Liver (tissue), 9 donors: Measurements from ENCODE around the gene TWIST2. TPM values are rescaled to one million over a fixed set of nuclear protein-coding genes. Genes with fewer than 3 reads are reported as not detected.

Experiments
- DNase-seq: peaks from one replicate; pipeline ENCODE4 v3.0.0-alpha.2; 2017; ENCODE audit warnings: low spot score
- H3K27ac ChIP-seq, 2 donors: one replicate each; pipeline ENCODE4 v1.7.0; 2013; ENCODE audit warnings: inconsistent platforms in 2 of 2, low read length in 2 of 2, control low read depth in 1 of 2, low read depth in 1 of 2, mild to moderate bottlenecking in 1 of 2
- H3K27me3 ChIP-seq, 4 donors: one replicate each; pipeline versions ENCODE4 v1.6.1 to v1.7.0; 2013; ENCODE audit warnings: low read length in 3 of 4, inconsistent platforms in 1 of 4, mild to moderate bottlenecking in 1 of 4, moderate library complexity in 1 of 4; ENCODE audit not compliant: control insufficient read depth in 4 of 4, insufficient read depth in 4 of 4
- H3K36me3 ChIP-seq, 4 donors: one replicate each; pipeline versions ENCODE4 v1.6.1 to v1.7.0; 2013; ENCODE audit warnings: low read length in 3 of 4, mild to moderate bottlenecking in 3 of 4, low read depth in 1 of 4, moderate library complexity in 1 of 4; ENCODE audit not compliant: control insufficient read depth in 4 of 4, insufficient read depth in 3 of 4
- H3K4me1 ChIP-seq, 4 donors: one replicate each; pipeline versions ENCODE4 v1.6.1 to v1.7.0; 2013; ENCODE audit warnings: low read length in 3 of 4, mild to moderate bottlenecking in 3 of 4, moderate library complexity in 1 of 4; ENCODE audit not compliant: control insufficient read depth in 4 of 4, insufficient read depth in 4 of 4
- H3K4me3 ChIP-seq, 3 donors: one replicate each; pipeline versions ENCODE4 v1.6.1 to v1.7.0; 2013; ENCODE audit warnings: low read length in 3 of 3, control low read depth in 1 of 3, low read depth in 1 of 3, mild to moderate bottlenecking in 1 of 3
- H3K9ac ChIP-seq, 2 donors: one replicate each; pipeline ENCODE4 v1.7.0; 2013; ENCODE audit warnings: low read length in 2 of 2, mild to moderate bottlenecking in 2 of 2, moderate library complexity in 2 of 2, control low read depth in 1 of 2, low read depth in 1 of 2
- H3K9me3 ChIP-seq, 4 donors: one replicate each; pipeline versions ENCODE4 v1.6.1 to v1.7.0; 2013; ENCODE audit warnings: low read length in 3 of 4; ENCODE audit not compliant: control insufficient read depth in 4 of 4
- EGR1 ChIP-seq, 2 donors: IDR thresholded peaks; 2 replicates each; pipeline ENCODE4 v1.6.1; 2016 to 2018; ENCODE audit warnings: antibody characterized with exemption in 2 of 2, low read depth in 2 of 2
- FOXA1 ChIP-seq: IDR thresholded peaks from 2 replicates; pipeline ENCODE4 v1.6.1; 2016; ENCODE audit warnings: antibody characterized with exemption
- FOXA2 ChIP-seq: IDR thresholded peaks from 2 replicates; pipeline ENCODE4 v1.6.1; 2016; ENCODE audit warnings: antibody characterized with exemption
- GABPA ChIP-seq, 2 donors: IDR thresholded peaks in 1 of 2; conservative IDR thresholded peaks in 1 of 2; 2 replicates each; pipeline ENCODE4 v1.6.1; 2016; ENCODE audit warnings: antibody characterized with exemption in 2 of 2, mild to moderate bottlenecking in 1 of 2, moderate library complexity in 1 of 2
- HNF4A ChIP-seq, 2 donors: conservative IDR thresholded peaks; 2 replicates each; pipeline ENCODE4 v1.6.1; 2016; ENCODE audit warnings: antibody characterized with exemption in 2 of 2, mild to moderate bottlenecking in 2 of 2
- HNF4G ChIP-seq: IDR thresholded peaks from 2 replicates; pipeline ENCODE4 v1.6.1; 2016; ENCODE audit warnings: antibody characterized with exemption
- JUND ChIP-seq, 2 donors: IDR thresholded peaks; 2 replicates each; pipeline ENCODE4 v1.6.1; 2016; ENCODE audit warnings: antibody characterized with exemption in 2 of 2
- NR2F2 ChIP-seq: IDR thresholded peaks from 2 replicates; pipeline ENCODE4 v1.6.1; 2016; ENCODE audit warnings: antibody characterized with exemption
- RAD21 ChIP-seq, 2 donors: IDR thresholded peaks; 2 replicates each; pipeline ENCODE4 v1.6.1; 2016; ENCODE audit warnings: antibody characterized with exemption in 2 of 2, mild to moderate bottlenecking in 2 of 2
- RXRA ChIP-seq, 2 donors: IDR thresholded peaks; 2 replicates each; pipeline ENCODE4 v1.6.1; 2017 to 2018; ENCODE audit warnings: antibody characterized with exemption in 2 of 2, mild to moderate bottlenecking in 1 of 2
- TAF1 ChIP-seq: conservative IDR thresholded peaks from 2 replicates; pipeline ENCODE4 v1.6.1; 2016; ENCODE audit warnings: antibody characterized with exemption, mild to moderate bottlenecking
- YY1 ChIP-seq: IDR thresholded peaks from 2 replicates; pipeline ENCODE4 v1.6.1; 2016; ENCODE audit warnings: antibody characterized with exemption, mild to moderate bottlenecking
- WGBS: extraction: QIAGEN DNeasy Blood & Tissue Kit; methylation state at CpG from one replicate; pipeline ENCODE4 v1.1.7; 2013; 5-methylcytosine and 5-hydroxymethylcytosine counted together
- polyA plus RNA-seq, 2 donors: library from polyadenylated mRNA; stranded (reverse) in 1 of 2; unstranded in 1 of 2; fragments of 200-250 nt in 1 of 2; fragments of >200 nt in 1 of 2; fragmentation: Nextera tagmentation in 1 of 2; extraction: Ambion mirVana in 1 of 2; gene quantifications; one replicate each; pipeline versions ENCODE4 v1.2.1 to v1.2.3, GENCODE V29; 2013 to 2015
- total RNA-seq, 2 donors: library from RNA; depleted of rRNA; stranded (reverse); fragments of >200 nt; gene quantifications; one replicate each; pipeline ENCODE4 v1.2.3, GENCODE V29; 2014
- TF ChIP-seq, protein P1 (sequence below): IDR thresholded peaks from 2 replicates; pipeline ENCODE4 v1.6.1; 2016; ENCODE audit warnings: antibody characterized with exemption
- TF ChIP-seq, protein P2 (sequence below): IDR thresholded peaks from 2 replicates; pipeline ENCODE4 v1.6.1; 2016; ENCODE audit warnings: antibody characterized with exemption
- TF ChIP-seq, protein P3 (sequence below): IDR thresholded peaks from 2 replicates; pipeline ENCODE4 v1.6.1; 2016; ENCODE audit warnings: antibody characterized with exemption
- TF ChIP-seq, protein P4 (sequence below): fragments of 150-350 bp; IDR thresholded peaks from 2 replicates; pipeline ENCODE4 v1.5.1; 2017; ENCODE audit warnings: improper control_type of control experiment, low read depth, low read length; ENCODE audit not compliant: missing input control
- TF ChIP-seq, protein P5 (sequence below): IDR thresholded peaks from 2 replicates; pipeline ENCODE4 v1.6.1; 2016; ENCODE audit warnings: antibody characterized with exemption, mild to moderate bottlenecking
- donor health status: healthy.
- donor health status: healthy.
- donor health status: healthy.
- donor health status: healthy.
- donor health status: healthy.

TWIST2 gene
- total and polyA plus RNA-seq, 4 donors: 0.17 to 0.20 (median 0.19) TPM; not detected in 1

DNA sequence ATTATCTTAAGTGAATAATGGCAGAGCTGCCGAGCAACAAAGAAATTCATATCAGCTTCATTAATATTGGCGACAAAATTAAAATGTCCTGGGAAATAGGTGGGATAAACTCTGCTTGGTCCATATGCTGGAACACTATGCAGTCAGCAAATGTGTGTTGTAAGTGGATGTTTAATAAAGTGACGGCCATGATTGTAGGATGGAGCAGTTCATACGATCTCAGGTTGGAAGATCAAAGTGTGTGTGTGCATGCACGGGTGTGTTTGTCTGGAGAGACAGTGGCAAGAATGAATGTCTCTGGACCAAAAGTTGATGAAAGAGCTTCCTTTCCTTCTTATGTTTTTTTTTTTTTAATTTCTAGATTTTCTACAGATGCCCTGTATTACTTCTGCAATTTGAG, 14.8 kb downstream of the TWIST2 start:
- Histone ChIP-seq H3K36me3 (no peaks in the 10 kb centered on the region), H3K9ac (no peak overlapping the region), H3K27me3 (no peaks in the 10 kb centered on the region), H3K27ac (no peak overlapping the region), H3K9me3 (no peaks in the 10 kb centered on the region), H3K4me3 (no peak overlapping the region), H3K4me1 (no peaks in the 10 kb centered on the region)
- TF ChIP-seq, protein P1, sequence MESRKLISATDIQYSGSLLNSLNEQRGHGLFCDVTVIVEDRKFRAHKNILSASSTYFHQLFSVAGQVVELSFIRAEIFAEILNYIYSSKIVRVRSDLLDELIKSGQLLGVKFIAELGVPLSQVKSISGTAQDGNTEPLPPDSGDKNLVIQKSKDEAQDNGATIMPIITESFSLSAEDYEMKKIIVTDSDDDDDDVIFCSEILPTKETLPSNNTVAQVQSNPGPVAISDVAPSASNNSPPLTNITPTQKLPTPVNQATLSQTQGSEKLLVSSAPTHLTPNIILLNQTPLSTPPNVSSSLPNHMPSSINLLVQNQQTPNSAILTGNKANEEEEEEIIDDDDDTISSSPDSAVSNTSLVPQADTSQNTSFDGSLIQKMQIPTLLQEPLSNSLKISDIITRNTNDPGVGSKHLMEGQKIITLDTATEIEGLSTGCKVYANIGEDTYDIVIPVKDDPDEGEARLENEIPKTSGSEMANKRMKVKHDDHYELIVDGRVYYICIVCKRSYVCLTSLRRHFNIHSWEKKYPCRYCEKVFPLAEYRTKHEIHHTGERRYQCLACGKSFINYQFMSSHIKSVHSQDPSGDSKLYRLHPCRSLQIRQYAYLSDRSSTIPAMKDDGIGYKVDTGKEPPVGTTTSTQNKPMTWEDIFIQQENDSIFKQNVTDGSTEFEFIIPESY: no peak
- TF ChIP-seq GABPA (IDR thresholded peaks at IDR 0.05 in 1 of 2, conservative IDR thresholded peaks at IDR 0.05 in 1 of 2) (no peak), YY1 (no peak), EGR1 (IDR thresholded peaks at IDR 0.05; ENCODE audit: low read depth in 2 of 2) (no peak), TAF1 (no peak), RXRA (IDR thresholded peaks at IDR 0.05) (no peak), RAD21 (IDR thresholded peaks at IDR 0.05) (no peak), HNF4A (conservative IDR thresholded peaks at IDR 0.05) (no peak), FOXA1 (no peak), JUND (IDR thresholded peaks at IDR 0.05) (no peak), NR2F2 (no peak), FOXA2 (no peak), HNF4G (no peak)
- TF ChIP-seq, protein P2, sequence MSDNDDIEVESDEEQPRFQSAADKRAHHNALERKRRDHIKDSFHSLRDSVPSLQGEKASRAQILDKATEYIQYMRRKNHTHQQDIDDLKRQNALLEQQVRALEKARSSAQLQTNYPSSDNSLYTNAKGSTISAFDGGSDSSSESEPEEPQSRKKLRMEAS: no peak
- TF ChIP-seq, protein P3, sequence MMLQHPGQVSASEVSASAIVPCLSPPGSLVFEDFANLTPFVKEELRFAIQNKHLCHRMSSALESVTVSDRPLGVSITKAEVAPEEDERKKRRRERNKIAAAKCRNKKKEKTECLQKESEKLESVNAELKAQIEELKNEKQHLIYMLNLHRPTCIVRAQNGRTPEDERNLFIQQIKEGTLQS: no peak
- TF ChIP-seq, protein P4, sequence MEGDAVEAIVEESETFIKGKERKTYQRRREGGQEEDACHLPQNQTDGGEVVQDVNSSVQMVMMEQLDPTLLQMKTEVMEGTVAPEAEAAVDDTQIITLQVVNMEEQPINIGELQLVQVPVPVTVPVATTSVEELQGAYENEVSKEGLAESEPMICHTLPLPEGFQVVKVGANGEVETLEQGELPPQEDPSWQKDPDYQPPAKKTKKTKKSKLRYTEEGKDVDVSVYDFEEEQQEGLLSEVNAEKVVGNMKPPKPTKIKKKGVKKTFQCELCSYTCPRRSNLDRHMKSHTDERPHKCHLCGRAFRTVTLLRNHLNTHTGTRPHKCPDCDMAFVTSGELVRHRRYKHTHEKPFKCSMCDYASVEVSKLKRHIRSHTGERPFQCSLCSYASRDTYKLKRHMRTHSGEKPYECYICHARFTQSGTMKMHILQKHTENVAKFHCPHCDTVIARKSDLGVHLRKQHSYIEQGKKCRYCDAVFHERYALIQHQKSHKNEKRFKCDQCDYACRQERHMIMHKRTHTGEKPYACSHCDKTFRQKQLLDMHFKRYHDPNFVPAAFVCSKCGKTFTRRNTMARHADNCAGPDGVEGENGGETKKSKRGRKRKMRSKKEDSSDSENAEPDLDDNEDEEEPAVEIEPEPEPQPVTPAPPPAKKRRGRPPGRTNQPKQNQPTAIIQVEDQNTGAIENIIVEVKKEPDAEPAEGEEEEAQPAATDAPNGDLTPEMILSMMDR: no peak
- DNase-seq: no peak
- 85% methylated on average over 5 of the region's 5 CpGs for WGBS

DNA sequence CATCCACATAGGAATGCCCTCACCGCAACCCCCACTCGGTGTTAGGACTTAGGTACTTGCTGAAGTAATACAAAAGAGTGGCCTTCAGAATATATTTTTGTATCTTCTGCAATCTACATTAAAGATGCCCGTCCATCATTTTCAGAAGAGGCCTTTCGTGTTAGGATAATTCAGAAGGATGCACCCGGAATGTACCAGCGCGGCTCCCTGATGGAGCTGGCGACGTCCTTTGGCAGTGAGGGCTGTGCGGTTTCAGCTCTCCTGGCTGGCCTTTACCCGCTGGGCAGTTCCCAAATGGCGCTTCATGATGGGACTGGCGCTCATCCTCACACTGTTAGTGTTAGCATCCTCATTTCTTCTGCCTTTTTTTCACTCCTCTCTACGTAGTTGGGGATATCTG, 15.3 kb downstream of the TWIST2 start:
- 96% methylated on average over 14 of the region's 14 CpGs for WGBS
- H3K27ac ChIP-seq: no peak overlapping the region

More for the DNA sequence above, 15.3 kb downstream of the TWIST2 start:
- DNase-seq: no peak
- TF ChIP-seq GABPA (IDR thresholded peaks at IDR 0.05 in 1 of 2, conservative IDR thresholded peaks at IDR 0.05 in 1 of 2) (no peak), HNF4G (no peak), HNF4A (conservative IDR thresholded peaks at IDR 0.05) (no peak), TAF1 (no peak), EGR1 (IDR thresholded peaks at IDR 0.05; ENCODE audit: low read depth in 2 of 2) (no peak)
- TF ChIP-seq, protein P5, sequence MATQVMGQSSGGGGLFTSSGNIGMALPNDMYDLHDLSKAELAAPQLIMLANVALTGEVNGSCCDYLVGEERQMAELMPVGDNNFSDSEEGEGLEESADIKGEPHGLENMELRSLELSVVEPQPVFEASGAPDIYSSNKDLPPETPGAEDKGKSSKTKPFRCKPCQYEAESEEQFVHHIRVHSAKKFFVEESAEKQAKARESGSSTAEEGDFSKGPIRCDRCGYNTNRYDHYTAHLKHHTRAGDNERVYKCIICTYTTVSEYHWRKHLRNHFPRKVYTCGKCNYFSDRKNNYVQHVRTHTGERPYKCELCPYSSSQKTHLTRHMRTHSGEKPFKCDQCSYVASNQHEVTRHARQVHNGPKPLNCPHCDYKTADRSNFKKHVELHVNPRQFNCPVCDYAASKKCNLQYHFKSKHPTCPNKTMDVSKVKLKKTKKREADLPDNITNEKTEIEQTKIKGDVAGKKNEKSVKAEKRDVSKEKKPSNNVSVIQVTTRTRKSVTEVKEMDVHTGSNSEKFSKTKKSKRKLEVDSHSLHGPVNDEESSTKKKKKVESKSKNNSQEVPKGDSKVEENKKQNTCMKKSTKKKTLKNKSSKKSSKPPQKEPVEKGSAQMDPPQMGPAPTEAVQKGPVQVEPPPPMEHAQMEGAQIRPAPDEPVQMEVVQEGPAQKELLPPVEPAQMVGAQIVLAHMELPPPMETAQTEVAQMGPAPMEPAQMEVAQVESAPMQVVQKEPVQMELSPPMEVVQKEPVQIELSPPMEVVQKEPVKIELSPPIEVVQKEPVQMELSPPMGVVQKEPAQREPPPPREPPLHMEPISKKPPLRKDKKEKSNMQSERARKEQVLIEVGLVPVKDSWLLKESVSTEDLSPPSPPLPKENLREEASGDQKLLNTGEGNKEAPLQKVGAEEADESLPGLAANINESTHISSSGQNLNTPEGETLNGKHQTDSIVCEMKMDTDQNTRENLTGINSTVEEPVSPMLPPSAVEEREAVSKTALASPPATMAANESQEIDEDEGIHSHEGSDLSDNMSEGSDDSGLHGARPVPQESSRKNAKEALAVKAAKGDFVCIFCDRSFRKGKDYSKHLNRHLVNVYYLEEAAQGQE: no peak
- Histone ChIP-seq H3K4me3 (no peak overlapping the region), H3K4me1 (no peaks in the 10 kb centered on the region), H3K27me3 (no peaks in the 10 kb centered on the region), H3K36me3 (no peaks in the 10 kb centered on the region), H3K9ac (no peak overlapping the region), H3K9me3 (no peaks in the 10 kb centered on the region)
